ENCODE results near the gene JAG1. TPM values are rescaled to one million over a fixed set of nuclear protein-coding genes. Genes with fewer than 3 reads are reported as not detected.

The JAG1 gene
- total RNA-seq, 1 donor from 2014 or later, result 278 TPM

GRCh38 chr20:10654250-10654610 lies 19.6 kb downstream of the JAG1 start:
- Histone ChIP-seq H2AFZ (ENCODE audit: low read depth, low read length) (no peak overlapping the region), H3K9me3 (ENCODE audit: insufficient read depth, low read depth, low read length) (no peaks in the 10 kb centered on the region), H3K36me3 (ENCODE audit: insufficient read depth, low read length) (peaks cover 31% of the 10 kb centered on the region), H3K9ac (ENCODE audit: low read length) (peak overlapping the region; percentile 82), H3K4me1 (ENCODE audit: insufficient read depth, low read length) (peaks cover 60% of the 10 kb centered on the region), H3K79me2 (ENCODE audit: insufficient read depth, low read length) (peaks cover 49% of the 10 kb centered on the region), H3K4me3 (ENCODE audit: insufficient read depth, low read depth, low read length) (no peak overlapping the region), H3K4me2 (ENCODE audit: low read length) (peak overlapping the region; percentile 77), H4K20me1 (ENCODE audit: insufficient read depth, low read length) (peaks cover 36% of the 10 kb centered on the region), H3K27ac (ENCODE audit: low read depth, low read length) (peak overlapping the region; percentile 92), H3K27me3 (ENCODE audit: insufficient read depth, low read length) (no peaks in the 10 kb centered on the region)
- Mint-ChIP-seq H3K4me1 (ENCODE audit: low read depth, unreplicated experiment) (peaks cover 90% of the 10 kb centered on the region), H3K36me3 (ENCODE audit: low read depth, unreplicated experiment) (peaks cover 32% of the 10 kb centered on the region), H3K9me3 (ENCODE audit: unreplicated experiment) (no peaks in the 10 kb centered on the region), H3K27me3 (ENCODE audit: low read depth, unreplicated experiment) (no peaks in the 10 kb centered on the region), H3K4me3 (ENCODE audit: unreplicated experiment) (peak overlapping the region; percentile 67), H3K27ac (ENCODE audit: unreplicated experiment) (peak overlapping the region; percentile 92)
- TF ChIP-seq EZH2 (IDR thresholded peaks at IDR 0.05; ENCODE audit: insufficient read depth, low read length), result no peak
- TF ChIP-seq, protein P1, sequence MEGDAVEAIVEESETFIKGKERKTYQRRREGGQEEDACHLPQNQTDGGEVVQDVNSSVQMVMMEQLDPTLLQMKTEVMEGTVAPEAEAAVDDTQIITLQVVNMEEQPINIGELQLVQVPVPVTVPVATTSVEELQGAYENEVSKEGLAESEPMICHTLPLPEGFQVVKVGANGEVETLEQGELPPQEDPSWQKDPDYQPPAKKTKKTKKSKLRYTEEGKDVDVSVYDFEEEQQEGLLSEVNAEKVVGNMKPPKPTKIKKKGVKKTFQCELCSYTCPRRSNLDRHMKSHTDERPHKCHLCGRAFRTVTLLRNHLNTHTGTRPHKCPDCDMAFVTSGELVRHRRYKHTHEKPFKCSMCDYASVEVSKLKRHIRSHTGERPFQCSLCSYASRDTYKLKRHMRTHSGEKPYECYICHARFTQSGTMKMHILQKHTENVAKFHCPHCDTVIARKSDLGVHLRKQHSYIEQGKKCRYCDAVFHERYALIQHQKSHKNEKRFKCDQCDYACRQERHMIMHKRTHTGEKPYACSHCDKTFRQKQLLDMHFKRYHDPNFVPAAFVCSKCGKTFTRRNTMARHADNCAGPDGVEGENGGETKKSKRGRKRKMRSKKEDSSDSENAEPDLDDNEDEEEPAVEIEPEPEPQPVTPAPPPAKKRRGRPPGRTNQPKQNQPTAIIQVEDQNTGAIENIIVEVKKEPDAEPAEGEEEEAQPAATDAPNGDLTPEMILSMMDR (IDR thresholded peaks at IDR 0.05; ENCODE audit: insufficient read depth, low read depth, low read length), result no peak
- FAIRE-seq, result no peak
- no peak for DNase-seq (ENCODE audit: low read depth)

DNA sequence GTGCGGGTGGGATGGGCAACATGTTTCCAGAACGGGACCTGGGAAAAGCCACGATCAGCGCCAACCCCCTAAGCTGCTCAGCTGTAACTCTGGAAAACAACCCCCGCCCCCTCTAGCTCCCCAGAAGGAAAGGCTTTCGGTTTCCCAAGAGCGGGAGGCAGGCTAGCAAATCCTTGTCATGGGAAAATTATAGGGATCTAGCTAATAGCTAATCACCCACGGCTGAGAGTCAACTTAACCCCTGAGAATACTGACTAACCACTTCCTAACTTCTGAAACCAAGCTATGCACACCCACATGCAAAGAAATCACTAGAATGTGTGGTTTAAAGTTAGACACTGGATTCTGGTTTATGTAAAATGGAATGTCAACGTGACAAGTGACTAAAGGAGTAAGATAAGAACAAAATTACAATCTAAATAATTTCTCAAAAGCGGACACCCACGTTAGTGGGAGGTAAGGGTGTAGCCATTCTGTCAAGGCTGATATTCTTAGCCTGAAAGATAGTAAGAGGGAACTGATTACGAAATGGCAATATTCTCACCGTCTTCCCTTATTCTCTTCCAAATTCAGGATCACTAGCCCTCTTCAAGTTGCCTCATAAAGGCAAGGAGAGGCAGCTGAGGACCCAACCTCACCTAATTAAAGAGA lies 20.1 kb downstream of the JAG1 start:
- no peaks in the 10 kb centered on the region for H3K9me3 ChIP-seq (ENCODE audit: insufficient read depth, low read depth, low read length)
- peak; percentile 98 for DNase-seq (ENCODE audit: low read depth)
- peaks cover 26% of the 10 kb centered on the region for H3K36me3 ChIP-seq (ENCODE audit: insufficient read depth, low read length)
- FAIRE-seq, result peak; percentile 75
- no peak overlapping the region for H2AFZ ChIP-seq (ENCODE audit: low read depth, low read length)
- H3K27me3 ChIP-seq (ENCODE audit: insufficient read depth, low read length), result no peaks in the 10 kb centered on the region
- no peak overlapping the region for H3K4me3 ChIP-seq (ENCODE audit: insufficient read depth, low read depth, low read length)
- peak overlapping the region; percentile 82 for H3K9ac ChIP-seq (ENCODE audit: low read length)
- peak overlapping the region; percentile 67 for H3K4me3 Mint-ChIP-seq (ENCODE audit: unreplicated experiment)
- H4K20me1 ChIP-seq (ENCODE audit: insufficient read depth, low read length), result peaks cover 31% of the 10 kb centered on the region
- no peaks in the 10 kb centered on the region for H3K9me3 Mint-ChIP-seq (ENCODE audit: unreplicated experiment)
- peaks cover 31% of the 10 kb centered on the region for H3K36me3 Mint-ChIP-seq (ENCODE audit: low read depth, unreplicated experiment)
- peak overlapping the region; percentile 92 for H3K27ac Mint-ChIP-seq (ENCODE audit: unreplicated experiment)
- H3K79me2 ChIP-seq (ENCODE audit: insufficient read depth, low read length), result peaks cover 44% of the 10 kb centered on the region
- H3K4me1 ChIP-seq (ENCODE audit: insufficient read depth, low read length), result peaks cover 65% of the 10 kb centered on the region
- H3K4me1 Mint-ChIP-seq (ENCODE audit: low read depth, unreplicated experiment), result peaks cover 90% of the 10 kb centered on the region
- no peaks in the 10 kb centered on the region for H3K27me3 Mint-ChIP-seq (ENCODE audit: low read depth, unreplicated experiment)
- H3K27ac ChIP-seq (ENCODE audit: low read depth, low read length), result peak overlapping the region; percentile 92
- TF ChIP-seq, protein P1 (IDR thresholded peaks at IDR 0.05; ENCODE audit: insufficient read depth, low read depth, low read length), result no peak
- no peak for TF ChIP-seq EZH2 (IDR thresholded peaks at IDR 0.05; ENCODE audit: insufficient read depth, low read length)
- peak overlapping the region; percentile 77 for H3K4me2 ChIP-seq (ENCODE audit: low read length)

DNA sequence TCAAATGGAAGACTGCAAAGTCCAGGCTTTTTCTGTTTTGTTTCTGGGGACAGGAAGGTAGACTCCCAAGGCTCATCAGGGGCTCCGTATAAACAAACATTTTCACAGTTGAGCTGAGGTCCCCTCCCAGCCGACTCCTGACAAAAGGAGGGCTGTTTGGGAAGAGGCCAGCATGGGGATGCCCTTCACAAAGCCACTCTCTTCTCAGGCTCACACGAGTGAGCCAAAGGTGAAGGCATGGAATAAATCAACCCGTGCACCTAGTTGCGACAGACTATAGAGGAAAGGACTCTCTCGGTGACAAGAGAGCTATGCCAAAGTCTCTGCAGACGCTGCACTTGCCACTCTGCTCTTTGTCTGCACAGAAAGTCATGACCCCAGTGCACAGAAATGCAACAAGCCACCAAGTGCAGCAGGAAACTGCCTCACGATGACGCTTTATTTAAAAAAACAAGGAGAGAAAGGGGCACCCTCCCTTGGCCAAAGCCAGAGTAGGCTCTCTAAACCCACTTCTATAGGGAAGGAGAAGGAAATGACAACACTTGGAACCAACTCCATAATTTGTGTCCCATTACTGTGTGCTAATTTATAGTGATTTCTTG lies 21.0 kb downstream of the JAG1 start:
- Histone ChIP-seq H3K36me3 (ENCODE audit: insufficient read depth, low read length) (peaks cover 20% of the 10 kb centered on the region), H3K4me1 (ENCODE audit: insufficient read depth, low read length) (peaks cover 75% of the 10 kb centered on the region), H4K20me1 (ENCODE audit: insufficient read depth, low read length) (peaks cover 29% of the 10 kb centered on the region), H3K4me3 (ENCODE audit: insufficient read depth, low read depth, low read length) (peak overlapping the region; percentile 30), H3K27me3 (ENCODE audit: insufficient read depth, low read length) (no peaks in the 10 kb centered on the region), H3K27ac (ENCODE audit: low read depth, low read length) (peak overlapping the region; percentile 92), H3K9ac (ENCODE audit: low read length) (peak overlapping the region; percentile 82), H3K4me2 (ENCODE audit: low read length) (peak overlapping the region; percentile 77), H3K9me3 (ENCODE audit: insufficient read depth, low read depth, low read length) (no peaks in the 10 kb centered on the region), H2AFZ (ENCODE audit: low read depth, low read length) (no peak overlapping the region), H3K79me2 (ENCODE audit: insufficient read depth, low read length) (peaks cover 35% of the 10 kb centered on the region)
- FAIRE-seq, result no peak
- Mint-ChIP-seq H3K4me3 (ENCODE audit: unreplicated experiment) (peak overlapping the region; percentile 73), H3K36me3 (ENCODE audit: low read depth, unreplicated experiment) (peaks cover 31% of the 10 kb centered on the region), H3K4me1 (ENCODE audit: low read depth, unreplicated experiment) (peaks cover 86% of the 10 kb centered on the region), H3K9me3 (ENCODE audit: unreplicated experiment) (no peaks in the 10 kb centered on the region), H3K27me3 (ENCODE audit: low read depth, unreplicated experiment) (no peaks in the 10 kb centered on the region), H3K27ac (ENCODE audit: unreplicated experiment) (peak overlapping the region; percentile 82)
- TF ChIP-seq, protein P1 (IDR thresholded peaks at IDR 0.05; ENCODE audit: insufficient read depth, low read depth, low read length), result no peak
- no peak for TF ChIP-seq EZH2 (IDR thresholded peaks at IDR 0.05; ENCODE audit: insufficient read depth, low read length)
- peak; percentile 19 for DNase-seq (ENCODE audit: low read depth)

Measured in astrocyte (in vitro differentiated cells and primary cell).